Neural cell (in vitro differentiated cells): ENCODE measurements around the gene LRRTM2. TPM values are rescaled to one million over a fixed set of nuclear protein-coding genes. Genes with fewer than 3 reads are reported as not detected.

Experiments used
- H2AFZ ChIP-seq: fragments of 200-600, 300-800 bp; sonication (generic), shearing (Covaris generic); 2 replicates; pipeline ENCODE4 v1.6.0; 2014; ENCODE audit warnings: low read depth, mild to moderate bottlenecking, antibody characterized with exemption, low read length, moderate library complexity
- H3F3A ChIP-seq: fragments of 200-600 bp; shearing (Covaris generic); 2 replicates; pipeline ENCODE4 v1.6.1; 2016; ENCODE audit warnings: mild to moderate bottlenecking, moderate library complexity, mixed read lengths, antibody characterized with exemption, low read length; ENCODE audit not compliant: insufficient read depth, poor library complexity, severe bottlenecking
- H3K27ac ChIP-seq: fragments of 200-600, 300-800 bp; sonication (generic), shearing (Covaris generic); 2 replicates; pipeline ENCODE4 v1.5.1; 2014; ENCODE audit warnings: mild to moderate bottlenecking, low read length, moderate library complexity
- H3K27me3 ChIP-seq: fragments of 300-800, 200-600 bp; sonication (generic), shearing (Covaris generic); 2 replicates; pipeline ENCODE4 v1.6.0; 2014; ENCODE audit warnings: mild to moderate bottlenecking, low read depth, low read length, moderate library complexity; ENCODE audit not compliant: insufficient read depth
- H3K36me3 ChIP-seq: fragments of 300-800, 200-600 bp; sonication (generic), shearing (Covaris generic); 2 replicates; pipeline ENCODE4 v1.5.1; 2014; ENCODE audit warnings: mild to moderate bottlenecking, antibody characterized with exemption, low read length, moderate library complexity; ENCODE audit not compliant: insufficient read depth
- H3K4me2 ChIP-seq: fragments of 300-800, 200-600 bp; sonication (generic), shearing (Covaris generic); 2 replicates; pipeline ENCODE4 v1.6.0; 2014; ENCODE audit warnings: mild to moderate bottlenecking, low read length
- H3K4me3 ChIP-seq: fragments of 300-800, 200-600 bp; sonication (generic), shearing (Covaris generic); 2 replicates; pipeline ENCODE4 v1.5.1; 2014; ENCODE audit warnings: mild to moderate bottlenecking, low read length, moderate library complexity
- H3K79me2 ChIP-seq: fragments of 200-600 bp; shearing (Covaris generic); replicated peaks from 2 replicates; pipeline ENCODE4 v1.6.0; 2014; ENCODE audit warnings: mild to moderate bottlenecking, low read length, moderate library complexity; ENCODE audit not compliant: insufficient read depth
- H3K9ac ChIP-seq: fragments of 300-800, 200-600 bp; sonication (generic), shearing (Covaris generic); 2 replicates; pipeline ENCODE4 v1.6.1; 2016; ENCODE audit warnings: mild to moderate bottlenecking, low read length, mixed read lengths
- H3K9me2 ChIP-seq: fragments of 200-600 bp; shearing (Covaris generic); 2 replicates; pipeline ENCODE4 v1.6.1; 2016; ENCODE audit warnings: mild to moderate bottlenecking, low read length, mixed read lengths; ENCODE audit not compliant: insufficient read depth
- H3K9me3 ChIP-seq: fragments of 200-600, 300-800 bp; sonication (generic), shearing (Covaris generic); 2 replicates; pipeline ENCODE4 v1.6.1; 2016; ENCODE audit warnings: mild to moderate bottlenecking, mixed run types, low read length, moderate library complexity, mixed read lengths
- H4K20me1 ChIP-seq: fragments of 200-600 bp; shearing (Covaris generic); 2 replicates; pipeline ENCODE4 v1.6.1; 2016; ENCODE audit warnings: mild to moderate bottlenecking, mixed run types; ENCODE audit not compliant: insufficient read depth
- EP300 ChIP-seq: fragments of 450-650 bp; conservative IDR thresholded peaks from 2 replicates; pipeline ENCODE4 v1.6.1; 2014; ENCODE audit warnings: antibody characterized with exemption, mild to moderate bottlenecking, moderate library complexity; ENCODE audit not compliant: poor library complexity, severe bottlenecking
- EZH2 ChIP-seq: fragments of 200-600, 300-800 bp; shearing (Covaris generic), sonication (generic); IDR thresholded peaks from 2 replicates; pipeline ENCODE4 v1.6.1; 2014; ENCODE audit warnings: antibody characterized with exemption, low read length, borderline replicate concordance, mild to moderate bottlenecking; ENCODE audit not compliant: insufficient read depth, poor library complexity, severe bottlenecking
- MXI1 ChIP-seq: fragments of 450-650 bp; conservative IDR thresholded peaks from 2 replicates; pipeline ENCODE4 v1.6.1; 2014; ENCODE audit warnings: antibody characterized with exemption, mild to moderate bottlenecking; ENCODE audit not compliant: poor library complexity, severe bottlenecking
- POLR2AphosphoS5 ChIP-seq: IDR thresholded peaks from 2 replicates; pipeline ENCODE4 v1.6.1; 2012
- RAD21 ChIP-seq: fragments of 450-650 bp; conservative IDR thresholded peaks from 2 replicates; pipeline ENCODE4 v1.6.1; 2014; ENCODE audit warnings: antibody characterized with exemption, mild to moderate bottlenecking, moderate library complexity
- SMC3 ChIP-seq: fragments of 450-650 bp; conservative IDR thresholded peaks from 2 replicates; pipeline ENCODE4 v1.6.1; 2014; ENCODE audit warnings: antibody characterized with exemption, mild to moderate bottlenecking, moderate library complexity; ENCODE audit not compliant: poor library complexity
- TAF1 ChIP-seq: IDR thresholded peaks from 2 replicates; pipeline ENCODE4 v1.6.1; 2012; ENCODE audit warnings: low read depth
- polyA plus RNA-seq: library from polyadenylated mRNA; depleted of rRNA; stranded (reverse); fragments of >200 nt; gene quantifications from 2 replicates; pipeline ENCODE4 v1.2.3, GENCODE V29; 2014
- TF ChIP-seq, protein P1 (sequence below): fragments of 450-650 bp; IDR thresholded peaks from 2 replicates; pipeline ENCODE4 v1.5.1; 2014; ENCODE audit warnings: antibody characterized with exemption, mild to moderate bottlenecking, moderate library complexity; ENCODE audit not compliant: poor library complexity, severe bottlenecking
- TF ChIP-seq, protein P2 (sequence below): IDR thresholded peaks from 2 replicates; pipeline ENCODE4 v1.6.1; 2012; ENCODE audit warnings: borderline replicate concordance

LRRTM2 gene
- polyA plus RNA-seq, 1 donor from 2014 or later: 5.9 TPM

- no peaks in the 10 kb centered on the region for H3K9me3 ChIP-seq
- H3K27me3 ChIP-seq: no peaks in the 10 kb centered on the region
- H3K27ac ChIP-seq: no peak overlapping the region
- no peaks in the 10 kb centered on the region for H3K9me2 ChIP-seq
- no peak overlapping the region for H3K9ac ChIP-seq
- no peaks in the 10 kb centered on the region for H3K79me2 ChIP-seq
- H3F3A ChIP-seq: no peaks in the 10 kb centered on the region
- no peaks in the 10 kb centered on the region for H3K36me3 ChIP-seq
- no peak overlapping the region for H3K4me3 ChIP-seq
- TF ChIP-seq MXI1 (no peak), TAF1 (no peak), EP300 (no peak), EZH2 (no peak), RAD21 (no peak), POLR2AphosphoS5 (no peak), SMC3 (no peak)
- TF ChIP-seq, protein P1, sequence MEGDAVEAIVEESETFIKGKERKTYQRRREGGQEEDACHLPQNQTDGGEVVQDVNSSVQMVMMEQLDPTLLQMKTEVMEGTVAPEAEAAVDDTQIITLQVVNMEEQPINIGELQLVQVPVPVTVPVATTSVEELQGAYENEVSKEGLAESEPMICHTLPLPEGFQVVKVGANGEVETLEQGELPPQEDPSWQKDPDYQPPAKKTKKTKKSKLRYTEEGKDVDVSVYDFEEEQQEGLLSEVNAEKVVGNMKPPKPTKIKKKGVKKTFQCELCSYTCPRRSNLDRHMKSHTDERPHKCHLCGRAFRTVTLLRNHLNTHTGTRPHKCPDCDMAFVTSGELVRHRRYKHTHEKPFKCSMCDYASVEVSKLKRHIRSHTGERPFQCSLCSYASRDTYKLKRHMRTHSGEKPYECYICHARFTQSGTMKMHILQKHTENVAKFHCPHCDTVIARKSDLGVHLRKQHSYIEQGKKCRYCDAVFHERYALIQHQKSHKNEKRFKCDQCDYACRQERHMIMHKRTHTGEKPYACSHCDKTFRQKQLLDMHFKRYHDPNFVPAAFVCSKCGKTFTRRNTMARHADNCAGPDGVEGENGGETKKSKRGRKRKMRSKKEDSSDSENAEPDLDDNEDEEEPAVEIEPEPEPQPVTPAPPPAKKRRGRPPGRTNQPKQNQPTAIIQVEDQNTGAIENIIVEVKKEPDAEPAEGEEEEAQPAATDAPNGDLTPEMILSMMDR: no peak
- TF ChIP-seq, protein P2, sequence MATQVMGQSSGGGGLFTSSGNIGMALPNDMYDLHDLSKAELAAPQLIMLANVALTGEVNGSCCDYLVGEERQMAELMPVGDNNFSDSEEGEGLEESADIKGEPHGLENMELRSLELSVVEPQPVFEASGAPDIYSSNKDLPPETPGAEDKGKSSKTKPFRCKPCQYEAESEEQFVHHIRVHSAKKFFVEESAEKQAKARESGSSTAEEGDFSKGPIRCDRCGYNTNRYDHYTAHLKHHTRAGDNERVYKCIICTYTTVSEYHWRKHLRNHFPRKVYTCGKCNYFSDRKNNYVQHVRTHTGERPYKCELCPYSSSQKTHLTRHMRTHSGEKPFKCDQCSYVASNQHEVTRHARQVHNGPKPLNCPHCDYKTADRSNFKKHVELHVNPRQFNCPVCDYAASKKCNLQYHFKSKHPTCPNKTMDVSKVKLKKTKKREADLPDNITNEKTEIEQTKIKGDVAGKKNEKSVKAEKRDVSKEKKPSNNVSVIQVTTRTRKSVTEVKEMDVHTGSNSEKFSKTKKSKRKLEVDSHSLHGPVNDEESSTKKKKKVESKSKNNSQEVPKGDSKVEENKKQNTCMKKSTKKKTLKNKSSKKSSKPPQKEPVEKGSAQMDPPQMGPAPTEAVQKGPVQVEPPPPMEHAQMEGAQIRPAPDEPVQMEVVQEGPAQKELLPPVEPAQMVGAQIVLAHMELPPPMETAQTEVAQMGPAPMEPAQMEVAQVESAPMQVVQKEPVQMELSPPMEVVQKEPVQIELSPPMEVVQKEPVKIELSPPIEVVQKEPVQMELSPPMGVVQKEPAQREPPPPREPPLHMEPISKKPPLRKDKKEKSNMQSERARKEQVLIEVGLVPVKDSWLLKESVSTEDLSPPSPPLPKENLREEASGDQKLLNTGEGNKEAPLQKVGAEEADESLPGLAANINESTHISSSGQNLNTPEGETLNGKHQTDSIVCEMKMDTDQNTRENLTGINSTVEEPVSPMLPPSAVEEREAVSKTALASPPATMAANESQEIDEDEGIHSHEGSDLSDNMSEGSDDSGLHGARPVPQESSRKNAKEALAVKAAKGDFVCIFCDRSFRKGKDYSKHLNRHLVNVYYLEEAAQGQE: no peak
- no peak overlapping the region for H2AFZ ChIP-seq
- H3K4me2 ChIP-seq: no peak overlapping the region
- H4K20me1 ChIP-seq: no peaks in the 10 kb centered on the region
Observed at GRCh38 chr5:138911441-138911840, 36.3 kb upstream of the LRRTM2 start.

GRCh38 chr5:138910546-138911185, 35.5 kb upstream of the LRRTM2 start:
- Histone ChIP-seq H3K4me2 (no peak overlapping the region), H4K20me1 (no peaks in the 10 kb centered on the region), H3K9ac (no peak overlapping the region), H3K27ac (no peak overlapping the region), H3K36me3 (no peaks in the 10 kb centered on the region), H3K4me3 (no peak overlapping the region), H2AFZ (no peak overlapping the region), H3K9me3 (no peaks in the 10 kb centered on the region), H3F3A (no peaks in the 10 kb centered on the region), H3K9me2 (no peaks in the 10 kb centered on the region), H3K27me3 (no peaks in the 10 kb centered on the region), H3K79me2 (no peaks in the 10 kb centered on the region)
- TF ChIP-seq, protein P1: no peak
- TF ChIP-seq MXI1 (no peak), RAD21 (no peak), SMC3 (no peak), POLR2AphosphoS5 (no peak), EZH2 (no peak), EP300 (no peak), TAF1 (no peak)
- TF ChIP-seq, protein P2: no peak
